GM12865 (cell line): ENCODE results near the gene GABRA4.

Source experiments
- DNase-seq: peaks from one replicate; pipeline ENCODE4 v3.0.0; 2010; ENCODE audit warnings: low read depth
- H3K4me3 ChIP-seq: 2 replicates; pipeline ENCODE4 v1.5.1; 2011; ENCODE audit warnings: mild to moderate bottlenecking, low read depth, low read length, control low read depth
- TF ChIP-seq, protein P1 (sequence below): IDR thresholded peaks from 2 replicates; pipeline ENCODE4 v1.5.1; 2011; ENCODE audit warnings: low read length, control low read depth, low read depth, inconsistent platforms; ENCODE audit not compliant: insufficient read depth; ENCODE audit errors: missing control alignments

Gene GABRA4

GRCh38 chr4:46878641-46879040, 114.7 kb downstream of the GABRA4 start:
- no peak for DNase-seq
- TF ChIP-seq, protein P1, sequence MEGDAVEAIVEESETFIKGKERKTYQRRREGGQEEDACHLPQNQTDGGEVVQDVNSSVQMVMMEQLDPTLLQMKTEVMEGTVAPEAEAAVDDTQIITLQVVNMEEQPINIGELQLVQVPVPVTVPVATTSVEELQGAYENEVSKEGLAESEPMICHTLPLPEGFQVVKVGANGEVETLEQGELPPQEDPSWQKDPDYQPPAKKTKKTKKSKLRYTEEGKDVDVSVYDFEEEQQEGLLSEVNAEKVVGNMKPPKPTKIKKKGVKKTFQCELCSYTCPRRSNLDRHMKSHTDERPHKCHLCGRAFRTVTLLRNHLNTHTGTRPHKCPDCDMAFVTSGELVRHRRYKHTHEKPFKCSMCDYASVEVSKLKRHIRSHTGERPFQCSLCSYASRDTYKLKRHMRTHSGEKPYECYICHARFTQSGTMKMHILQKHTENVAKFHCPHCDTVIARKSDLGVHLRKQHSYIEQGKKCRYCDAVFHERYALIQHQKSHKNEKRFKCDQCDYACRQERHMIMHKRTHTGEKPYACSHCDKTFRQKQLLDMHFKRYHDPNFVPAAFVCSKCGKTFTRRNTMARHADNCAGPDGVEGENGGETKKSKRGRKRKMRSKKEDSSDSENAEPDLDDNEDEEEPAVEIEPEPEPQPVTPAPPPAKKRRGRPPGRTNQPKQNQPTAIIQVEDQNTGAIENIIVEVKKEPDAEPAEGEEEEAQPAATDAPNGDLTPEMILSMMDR, result no peak
- H3K4me3 ChIP-seq, result no peak overlapping the region

GRCh38 chr4:46874811-46875210, 118.6 kb downstream of the GABRA4 start:
- no peak overlapping the region for H3K4me3 ChIP-seq
- TF ChIP-seq, protein P1, result no peak
- no peak for DNase-seq

- TF ChIP-seq, protein P1, result no peak
- H3K4me3 ChIP-seq, result no peak overlapping the region
- DNase-seq, result no peak
These were observed 123.0 kb downstream of the GABRA4 start for GRCh38 chr4:46870411-46870810.
